Left kidney (tissue), 8 donors: ENCODE results near the gene PPP1R16B. TPM values are rescaled to one million over a fixed set of nuclear protein-coding genes. Genes with fewer than 3 reads are reported as not detected.

Experiments
- DNase-seq: peaks from one replicate; pipeline ENCODE4 v3.0.0-alpha.2; 2013
- long read RNA-seq, 8 donors: transcript quantifications; one replicate each; lab custom pipeline, GENCODE V29; 2026
- polyA plus RNA-seq: library from polyadenylated mRNA; unstranded; fragments of 120-200 nt; gene quantifications from one replicate; pipeline ENCODE4 v1.2.1, GENCODE V29; 2013; ENCODE audit not compliant: insufficient read length

The PPP1R16B gene
- polyA plus RNA-seq, result 6.9 TPM
- long read RNA-seq, donor 1, result 0 reads
- long read RNA-seq, donor 2, result 0 reads
- long read RNA-seq, donor 3, full-length matches to known transcripts, result 2 of 2 reads
- long read RNA-seq, donor 3, partial matches to known transcripts, result 0 of 2 reads
- long read RNA-seq, donor 3, other reads (novel, unspliced or antisense), result 0 of 2 reads
- long read RNA-seq, donor 4, result 0 reads
- long read RNA-seq, donor 5, result 0 reads
- long read RNA-seq, donor 6, full-length matches to known transcripts, result 2 of 2 reads
- long read RNA-seq, donor 6, partial matches to known transcripts, result 0 of 2 reads
- long read RNA-seq, donor 6, other reads (novel, unspliced or antisense), result 0 of 2 reads
- long read RNA-seq, donor 7, full-length matches to known transcripts, result 3 of 3 reads
- long read RNA-seq, donor 7, partial matches to known transcripts, result 0 of 3 reads
- long read RNA-seq, donor 7, other reads (novel, unspliced or antisense), result 0 of 3 reads
- long read RNA-seq, donor 8, full-length matches to known transcripts, result 1 of 1 reads
- long read RNA-seq, donor 8, partial matches to known transcripts, result 0 of 1 reads
- long read RNA-seq, donor 8, other reads (novel, unspliced or antisense), result 0 of 1 reads

DNA sequence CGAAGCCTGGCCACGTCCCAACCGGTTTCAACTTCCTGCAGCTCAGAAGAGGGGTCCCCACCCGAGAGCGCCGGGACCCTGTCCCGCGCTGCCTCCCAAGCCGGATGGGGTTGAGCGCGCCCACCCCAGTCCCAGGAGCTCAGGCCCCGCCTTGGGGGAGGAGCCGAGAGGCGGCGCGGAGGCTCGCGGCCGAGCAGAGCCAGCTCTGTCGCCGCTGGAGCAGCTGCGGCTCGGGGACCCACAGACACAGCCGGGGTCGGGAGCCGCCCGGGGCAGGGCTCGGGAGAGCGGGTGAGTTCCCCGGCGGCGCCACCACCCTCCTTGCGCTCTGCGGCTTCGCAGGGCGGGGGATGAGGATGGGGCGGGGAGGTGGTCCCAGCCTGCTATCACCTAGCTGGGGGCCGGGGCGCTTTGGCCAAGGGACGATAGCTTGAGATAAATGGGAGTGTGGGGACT lies at the start of gene PPP1R16B:
PPP1R16B (plus strand) TSS at position 196 of the 456 bp plus-strand sequence. CDS start 30,229 bp downstream, outside the sequence.
- DNase-seq, result peak; percentile 53

DNA sequence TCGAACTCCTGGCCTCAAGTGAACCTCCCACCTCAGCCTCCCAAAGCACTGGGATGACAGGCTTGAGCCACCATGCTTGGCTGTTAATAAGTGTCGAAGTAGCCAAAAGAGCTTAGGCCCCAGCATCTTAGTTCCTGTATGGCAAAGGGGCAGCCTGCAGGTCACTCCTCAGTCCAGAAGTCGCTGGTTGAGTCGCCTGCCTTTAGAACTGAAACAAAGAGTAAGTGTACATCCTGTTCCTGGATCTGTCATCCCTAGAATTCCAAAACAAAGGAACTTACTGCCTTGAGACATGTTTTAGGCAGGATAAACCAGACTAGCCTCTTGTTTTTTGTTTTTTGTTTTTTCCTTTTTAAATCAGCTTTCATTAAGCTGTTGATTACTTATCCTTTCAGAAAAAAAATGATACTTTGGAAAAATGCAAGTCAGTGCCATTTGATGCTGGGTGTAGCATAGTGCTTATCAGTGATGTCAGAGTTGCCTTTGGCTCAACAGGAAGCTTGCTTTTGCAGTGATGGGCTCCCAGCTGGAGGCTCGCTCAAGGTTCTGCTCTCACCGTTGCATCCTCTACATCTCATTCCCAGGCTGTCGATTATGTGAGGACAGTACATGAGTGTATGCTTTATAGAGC lies 48.2 kb upstream of the PPP1R16B start:
- DNase-seq, result no peak

DNA sequence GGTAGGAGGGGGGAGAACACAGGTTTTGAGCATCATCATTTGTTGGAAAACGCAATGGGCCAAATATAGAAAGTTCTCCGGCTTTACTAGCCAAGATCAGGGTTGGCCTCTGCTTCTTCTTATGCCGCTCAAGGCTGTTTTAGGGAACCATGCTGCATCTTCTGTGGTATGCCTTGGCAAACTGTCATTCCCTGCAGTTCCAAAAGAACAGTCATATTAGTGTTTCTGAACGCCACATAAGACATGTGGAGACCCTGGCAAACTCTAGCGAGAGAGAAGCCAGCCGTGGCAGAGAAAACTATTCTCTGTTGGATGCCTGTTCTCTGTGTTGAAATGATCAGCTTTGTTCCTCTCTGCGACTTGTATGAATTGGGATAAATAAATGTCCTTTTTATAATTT lies 46.4 kb upstream of the PPP1R16B start:
- no peak for DNase-seq

DNA sequence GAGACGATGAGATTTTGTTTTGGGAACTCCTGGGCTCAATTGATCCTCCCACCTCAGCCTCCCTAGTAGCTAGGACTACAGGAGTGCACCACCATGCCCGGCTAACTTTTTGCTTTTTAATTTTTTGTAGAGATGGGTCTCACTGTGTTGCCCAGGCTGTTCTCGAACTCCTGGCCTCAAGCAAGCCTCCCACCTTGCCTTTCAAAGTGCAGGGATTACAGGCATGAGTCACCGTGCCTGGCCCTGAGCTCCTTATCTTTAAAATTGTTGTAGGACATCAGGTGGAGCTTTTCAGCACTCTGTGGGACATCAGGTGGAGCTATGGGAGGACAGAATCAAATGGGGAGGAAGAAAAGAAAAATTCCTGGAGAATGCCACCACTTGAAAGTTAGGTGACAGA lies 44.5 kb upstream of the PPP1R16B start:
- DNase-seq, result no peak

DNA sequence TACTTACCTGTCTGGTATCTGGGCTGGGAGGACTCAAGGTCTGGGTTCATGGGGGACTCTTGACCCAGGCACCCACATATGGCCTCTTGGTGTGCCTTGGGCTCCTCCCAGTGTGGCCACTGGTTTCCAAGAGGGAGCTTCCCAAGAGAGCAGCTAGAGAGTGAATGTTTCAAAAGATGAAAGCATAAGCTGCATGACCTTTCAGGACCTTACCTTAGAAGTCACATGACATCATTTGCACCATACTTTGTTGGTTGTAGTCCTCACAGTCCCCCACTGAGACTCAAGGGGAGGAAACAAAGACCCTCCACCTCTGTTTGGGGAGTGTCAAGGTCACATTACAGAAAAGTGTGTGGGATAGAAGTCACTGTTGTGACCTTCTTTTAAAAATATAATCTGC lies 43.3 kb upstream of the PPP1R16B start:
- no peak for DNase-seq

DNA sequence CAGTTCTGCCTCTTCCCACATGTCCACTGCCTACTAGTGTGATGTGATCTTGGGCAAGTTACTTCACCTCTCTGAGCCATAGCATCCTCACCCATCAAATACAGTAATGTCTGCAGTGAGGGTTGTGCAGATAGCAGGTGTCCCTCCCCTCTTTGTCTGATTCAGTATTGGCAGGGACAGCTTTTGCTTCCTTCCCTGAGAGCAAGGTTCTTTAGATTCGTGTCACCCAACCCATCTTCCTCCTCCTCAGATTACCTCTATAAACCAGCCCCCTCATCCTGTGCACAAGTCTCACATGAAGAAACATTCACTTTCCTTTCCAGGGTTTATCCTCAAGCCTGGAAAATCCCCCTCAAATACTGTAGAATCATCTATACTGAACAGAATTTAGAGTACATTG lies 41.9 kb upstream of the PPP1R16B start:
- DNase-seq, result no peak

DNA sequence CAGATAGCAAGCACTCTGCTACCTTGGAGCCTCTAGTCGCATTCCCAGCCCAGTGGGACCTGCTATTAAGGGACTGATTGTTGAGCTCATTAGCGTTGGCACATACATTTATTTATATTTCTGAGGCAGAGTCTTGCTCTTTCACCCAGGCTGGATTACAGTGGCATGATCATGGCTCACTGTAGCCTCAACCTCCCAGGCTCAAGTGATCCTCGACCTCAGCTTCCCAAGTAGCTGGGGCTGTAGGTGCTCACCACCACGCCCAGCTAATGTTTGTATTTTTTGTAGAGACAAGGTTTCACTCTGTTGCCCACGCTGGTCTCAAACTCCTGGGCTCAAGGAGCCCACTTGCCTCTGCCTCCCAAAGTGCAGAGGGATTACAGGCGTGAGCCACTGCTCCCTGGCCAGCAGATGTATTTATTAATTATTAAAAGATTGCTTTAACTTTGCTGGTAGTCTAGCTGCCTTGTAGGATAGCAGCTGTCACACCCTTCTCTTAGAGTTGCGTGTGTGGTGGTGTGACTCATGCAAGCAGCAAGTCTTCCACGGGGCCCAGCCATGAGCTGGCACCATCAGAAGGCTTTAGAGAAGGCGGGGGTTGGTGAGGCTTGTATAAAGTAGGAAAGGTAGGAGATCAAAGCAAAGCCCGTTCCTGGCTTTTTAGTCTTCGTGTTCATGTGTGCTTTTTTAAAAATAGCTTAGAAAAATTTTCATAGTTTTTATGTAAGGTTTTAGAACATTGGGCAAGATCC lies 40.8 kb upstream of the PPP1R16B start:
- DNase-seq, result no peak

DNA sequence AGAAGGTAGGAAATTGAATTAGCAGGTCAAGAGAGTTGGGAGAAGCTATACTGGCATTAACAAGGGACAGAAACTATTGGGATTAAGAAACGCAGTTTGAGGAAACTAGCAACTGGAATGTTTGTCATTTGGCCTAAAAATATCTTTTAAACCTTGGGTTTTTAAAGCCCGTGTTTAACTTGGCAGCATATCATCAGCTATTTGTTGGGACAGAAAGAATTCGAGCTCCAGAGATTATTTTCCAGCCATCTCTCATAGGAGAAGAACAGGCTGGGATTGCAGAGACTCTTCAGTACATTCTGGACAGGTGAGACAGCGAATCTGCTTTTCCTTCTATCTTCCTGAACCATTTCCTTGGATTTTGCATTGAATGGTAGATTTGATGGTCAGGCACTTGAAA lies 39.4 kb upstream of the PPP1R16B start:
- no peak for DNase-seq

DNA sequence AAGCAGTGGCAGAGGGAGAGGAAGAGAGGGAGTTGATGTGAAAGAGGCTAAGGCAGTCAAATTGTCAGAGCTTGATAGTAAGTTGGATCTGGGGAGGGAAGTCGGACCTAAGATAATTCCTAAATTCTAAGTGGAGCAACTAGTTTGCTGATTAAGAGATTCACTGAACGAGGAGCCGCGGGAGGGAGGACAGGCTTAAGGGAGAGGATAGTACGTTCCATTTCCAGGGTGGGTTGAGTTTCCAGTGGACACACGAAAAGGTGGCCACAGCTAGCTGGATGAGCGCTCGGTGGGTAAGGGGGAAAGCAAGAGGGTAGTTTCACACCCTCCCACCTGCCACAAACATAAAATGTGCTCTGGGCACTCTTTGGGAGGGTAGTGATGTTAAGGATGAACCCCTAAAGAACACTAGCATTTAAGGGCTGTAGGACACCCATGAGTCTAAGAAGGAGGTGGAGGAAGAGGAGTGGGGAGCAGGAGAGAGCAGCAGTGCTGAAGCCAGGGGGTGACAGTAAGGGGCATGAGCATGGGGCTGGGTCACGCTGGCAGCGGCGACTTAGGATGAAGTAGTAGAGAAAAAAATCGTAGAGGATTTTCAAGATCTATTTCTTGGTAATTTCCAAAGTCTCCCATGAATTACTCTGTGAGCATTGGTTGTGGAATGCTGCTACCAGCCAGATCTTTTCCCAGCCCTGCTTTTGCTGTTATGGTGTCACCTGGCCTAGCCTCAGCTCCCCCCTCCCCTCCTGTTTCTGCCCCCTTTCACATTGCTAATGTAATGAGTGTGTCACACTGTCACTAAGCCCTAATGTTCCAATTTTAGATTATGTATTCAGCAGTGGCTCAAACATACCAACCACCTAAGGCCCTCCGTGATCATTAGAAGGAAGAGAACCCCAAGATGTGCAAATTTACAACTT lies 35.9 kb upstream of the PPP1R16B start:
- no peak for DNase-seq

DNA sequence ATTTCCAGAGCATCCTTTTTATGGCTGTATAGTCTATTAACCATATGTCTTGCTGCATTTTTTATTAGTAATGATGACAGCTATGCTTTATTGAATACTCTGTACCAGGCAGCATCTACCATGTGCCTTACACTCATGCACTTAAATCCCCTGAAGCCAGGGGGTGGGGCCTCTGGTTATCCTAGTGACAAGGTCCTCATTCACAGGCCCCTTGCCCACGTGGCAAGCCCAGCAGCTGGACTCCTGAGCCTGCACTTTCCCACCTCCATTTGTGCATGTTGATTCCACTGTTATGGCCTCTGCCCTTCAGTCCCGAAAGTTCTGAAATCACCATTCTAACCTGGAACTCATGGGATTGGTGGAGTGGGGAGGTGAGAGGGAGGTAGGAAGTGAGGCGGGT lies 35.0 kb upstream of the PPP1R16B start:
- no peak for DNase-seq

DNA sequence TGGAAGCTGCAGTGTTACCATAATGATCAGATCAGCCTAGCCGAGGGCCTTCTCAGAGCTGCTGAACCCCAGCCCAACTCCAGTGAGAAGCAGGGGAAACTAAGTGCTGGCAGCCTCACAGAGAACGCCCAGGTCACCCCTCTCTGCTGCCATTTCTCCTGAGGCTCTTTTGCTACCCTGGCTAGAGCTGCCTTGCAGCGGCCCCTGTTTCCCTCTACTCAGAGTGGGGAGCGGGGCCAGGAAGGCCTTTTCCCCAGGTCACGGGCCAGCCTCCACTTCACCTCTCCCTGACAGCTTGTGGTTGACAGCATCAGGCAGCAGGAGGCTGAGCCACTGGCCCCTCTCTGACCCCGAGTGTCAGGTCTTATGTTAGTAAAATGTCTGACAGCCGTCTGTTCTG lies 34.5 kb upstream of the PPP1R16B start:
- no peak for DNase-seq

DNA sequence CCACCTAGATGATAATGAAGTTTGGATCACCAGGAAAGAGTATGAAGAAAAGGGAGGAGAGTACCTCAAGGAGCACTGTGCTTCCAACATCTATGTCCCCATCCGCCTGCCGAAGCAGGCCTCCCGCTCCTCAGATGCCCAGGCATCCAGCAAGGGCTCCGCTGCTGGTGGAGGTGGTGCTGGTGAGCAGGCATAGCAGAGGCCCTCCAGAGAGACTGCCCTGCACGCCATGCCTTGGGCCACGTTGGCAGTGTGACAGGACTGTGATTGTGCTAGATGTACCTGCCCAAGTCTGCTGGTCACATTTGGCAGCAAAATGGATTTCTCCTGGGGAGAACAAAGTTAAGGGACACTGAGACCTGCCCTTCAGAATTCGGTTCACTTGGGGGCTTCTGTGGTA lies 33.9 kb upstream of the PPP1R16B start:
- no peak for DNase-seq

DNA sequence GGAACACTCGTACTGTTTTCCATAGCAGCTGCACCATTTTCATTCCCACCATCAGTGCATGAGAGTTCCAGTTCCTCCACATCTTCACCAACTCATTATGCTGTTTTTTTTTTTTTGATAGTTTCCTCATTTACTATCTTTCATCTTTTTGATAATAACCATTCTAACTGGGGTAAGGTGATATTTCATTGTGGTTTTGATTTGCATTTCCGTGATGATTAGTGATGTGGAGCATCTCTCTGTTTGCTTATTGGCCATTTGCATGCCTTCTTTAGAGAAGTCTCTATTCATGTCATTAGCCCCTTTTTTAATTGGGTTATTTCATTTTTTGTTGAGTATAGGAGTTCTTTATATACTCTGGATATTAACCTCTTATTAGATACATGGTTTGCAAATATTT lies 31.3 kb upstream of the PPP1R16B start:
- no peak for DNase-seq

DNA sequence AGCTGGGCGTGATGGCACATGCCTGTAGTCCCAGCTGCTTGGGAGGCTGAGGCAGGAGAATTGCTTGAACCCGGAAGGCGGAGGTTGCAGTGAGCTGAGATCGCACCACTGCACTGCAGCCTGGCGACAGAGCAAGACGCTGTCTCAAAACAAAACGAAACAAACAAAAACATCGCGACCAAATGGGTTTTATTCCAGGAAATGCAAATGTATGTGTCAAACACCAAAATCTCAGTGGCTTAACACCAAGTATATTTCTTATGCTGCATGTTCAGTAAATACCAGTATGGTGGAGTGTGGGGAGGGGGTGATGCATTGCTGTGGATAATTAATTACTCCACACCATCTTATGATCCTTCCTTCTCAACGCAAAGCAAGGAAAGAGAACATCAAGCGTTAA lies 29.1 kb upstream of the PPP1R16B start:
- no peak for DNase-seq

DNA sequence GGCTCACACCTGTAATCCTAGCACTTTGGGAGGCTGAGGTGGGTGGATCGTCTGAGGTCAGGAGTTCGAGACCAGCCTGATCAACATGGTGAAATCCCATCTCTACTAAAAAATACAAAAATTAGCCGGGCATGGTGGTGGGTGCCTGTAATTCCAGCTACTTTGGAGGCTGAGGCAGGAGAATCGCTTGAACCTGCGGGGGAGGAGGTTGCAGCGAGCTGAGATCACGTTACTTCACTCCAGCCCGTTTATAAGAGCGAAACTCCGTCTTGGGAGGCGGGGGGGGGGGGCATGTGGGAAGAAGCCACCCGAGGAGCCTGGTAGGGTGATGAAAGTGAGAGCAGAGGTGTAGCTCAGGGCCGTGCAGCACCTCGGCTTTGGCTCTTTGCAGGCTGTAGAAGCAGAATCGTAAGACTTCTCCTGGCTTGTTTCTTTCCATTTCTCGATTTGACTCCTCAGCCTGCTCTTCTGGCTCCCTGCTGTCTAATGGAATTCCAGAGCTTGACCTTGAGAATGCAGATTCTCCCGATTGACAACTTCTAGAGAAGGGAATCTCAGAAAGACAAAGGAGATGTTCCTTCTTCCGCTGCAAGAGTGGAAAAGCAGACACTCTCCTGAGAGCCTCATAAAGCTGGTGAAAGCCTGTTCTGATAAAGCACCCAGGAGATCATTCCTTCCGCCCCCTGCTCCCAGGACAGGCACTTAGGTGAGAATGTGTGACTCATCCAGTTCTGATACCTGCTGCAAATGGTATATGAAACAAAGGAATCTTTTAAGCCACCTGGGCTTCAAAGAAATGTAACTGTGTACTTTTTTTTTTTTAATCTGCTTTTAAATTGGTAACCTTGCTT lies 26.0 kb upstream of the PPP1R16B start:
- DNase-seq, result no peak

DNA sequence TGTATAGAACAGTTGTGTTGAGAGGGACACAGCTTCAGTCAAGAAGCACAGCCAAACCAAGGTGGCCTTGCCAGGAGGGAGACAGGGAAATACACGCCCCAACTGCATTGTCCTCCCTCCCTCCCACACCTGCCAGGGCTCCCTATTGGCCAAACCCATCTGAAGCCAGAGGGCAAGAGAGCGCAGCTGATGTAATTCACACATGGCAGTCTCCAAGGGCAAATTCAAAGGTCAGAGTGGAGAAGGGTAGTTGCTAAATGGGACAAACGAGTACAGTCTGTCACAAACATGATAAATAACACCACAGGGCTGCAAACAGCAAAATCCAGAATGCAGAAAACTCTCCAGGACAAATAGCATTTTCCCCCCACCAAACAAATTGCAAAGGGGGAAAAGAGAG lies 23.2 kb upstream of the PPP1R16B start:
- no peak for DNase-seq

DNA sequence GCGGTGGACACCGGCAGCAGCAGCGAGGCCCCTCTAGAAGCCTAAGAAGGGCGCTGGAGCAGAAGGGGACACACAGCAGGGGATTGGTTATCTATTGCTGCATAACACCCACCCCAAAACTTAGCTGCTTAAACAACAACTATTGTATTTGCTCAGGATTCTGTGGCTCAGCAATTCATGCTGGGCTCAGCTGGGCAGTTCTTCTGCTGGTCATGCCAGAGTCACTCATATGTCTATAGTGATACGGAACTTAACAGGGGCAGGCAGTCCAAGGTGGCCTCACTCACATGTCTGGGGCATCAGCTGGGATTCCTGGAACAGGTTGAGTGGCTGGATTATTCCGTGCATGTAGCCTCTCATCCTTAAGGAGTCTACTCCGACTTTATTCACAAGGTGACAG lies 17.6 kb upstream of the PPP1R16B start:
- DNase-seq, result no peak

DNA sequence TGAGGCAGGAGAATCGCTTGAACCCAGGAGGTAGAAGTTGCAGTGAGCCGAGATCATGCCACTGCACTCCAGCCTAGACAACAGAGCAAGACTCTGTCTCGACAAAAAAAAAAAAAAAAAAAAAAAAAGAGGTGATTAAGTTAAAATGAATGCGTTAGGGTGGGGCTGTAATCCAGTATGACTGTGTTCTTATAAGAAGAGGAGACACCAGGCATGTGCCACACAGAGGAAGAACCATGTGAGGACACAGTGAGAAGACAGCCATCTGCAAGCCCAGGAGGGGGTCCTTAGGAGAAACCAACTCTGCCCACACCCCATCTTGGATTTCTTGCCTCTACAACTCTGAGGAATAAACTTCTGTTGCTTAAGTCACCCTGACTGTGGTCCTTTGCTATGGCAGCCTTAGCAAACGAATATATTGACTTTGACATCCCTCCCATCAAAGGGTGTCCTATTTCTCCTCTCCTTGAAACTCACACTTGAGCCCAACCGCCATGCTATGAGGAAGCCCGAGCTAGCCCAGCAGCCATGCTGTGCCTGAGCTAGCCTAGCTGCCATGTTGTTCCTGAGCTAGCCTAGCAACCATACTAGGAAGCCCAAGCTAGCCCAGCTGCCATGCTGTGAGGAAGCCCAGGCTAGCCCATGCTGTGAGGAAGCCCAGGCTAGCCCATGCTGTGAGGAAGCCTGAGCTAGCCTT lies 15.8 kb upstream of the PPP1R16B start:
- no peak for DNase-seq

DNA sequence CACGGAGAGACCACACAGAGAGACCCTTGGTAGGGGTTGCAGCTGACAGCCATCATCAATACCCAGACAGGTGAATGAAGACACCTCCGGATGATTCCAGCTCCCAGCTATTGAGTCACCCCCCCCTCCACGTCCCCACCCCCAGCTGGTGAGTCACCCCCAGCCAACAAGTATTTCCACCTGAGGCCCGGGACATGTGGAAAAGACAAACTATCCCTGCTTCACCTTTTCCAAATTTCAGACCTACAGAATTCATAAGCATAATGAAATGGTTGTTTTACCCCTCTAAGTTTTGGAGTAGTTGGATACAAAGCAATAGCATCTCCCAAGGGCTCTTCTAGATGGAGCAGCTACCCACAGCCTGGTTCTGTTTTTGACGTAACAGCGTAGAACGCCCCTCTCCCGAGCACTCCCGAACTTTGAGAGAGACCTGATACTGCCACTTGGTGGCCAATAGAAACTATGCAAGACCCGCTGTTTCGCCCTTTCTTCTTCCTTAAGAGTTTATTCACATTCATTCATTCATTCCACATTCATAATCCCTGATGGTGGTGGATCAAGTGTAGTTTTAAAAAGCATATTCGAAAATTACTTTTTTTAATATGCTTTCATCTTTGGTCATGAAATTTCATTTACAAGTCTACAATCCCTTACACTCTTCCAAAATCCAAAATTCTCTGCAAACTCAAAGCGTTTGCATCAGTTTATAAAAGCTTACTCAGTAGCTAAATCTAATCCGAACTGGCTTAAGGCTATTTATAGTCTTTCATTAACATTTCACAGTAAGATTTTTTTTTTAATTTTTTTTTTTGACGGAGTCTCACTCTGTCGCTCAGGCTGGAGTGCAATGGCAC lies 15.1 kb upstream of the PPP1R16B start:
- peak; percentile 11 for DNase-seq
